DLD1 (cell line): ENCODE measurements around the gene HPS3.
"Not testable (repeated sequence)": the region's sequence is repeated elsewhere in the genome, so short reads cannot be mapped to it uniquely, and the experiment has no call there.

ENCODE experiments used
- in situ Hi-C: cut with HindIII; loops from 2 replicates; pipeline ENCODE4 v1.10.0; 2017; ENCODE audit warnings: low sequenced_read_pairs

Gene HPS3, protein sequence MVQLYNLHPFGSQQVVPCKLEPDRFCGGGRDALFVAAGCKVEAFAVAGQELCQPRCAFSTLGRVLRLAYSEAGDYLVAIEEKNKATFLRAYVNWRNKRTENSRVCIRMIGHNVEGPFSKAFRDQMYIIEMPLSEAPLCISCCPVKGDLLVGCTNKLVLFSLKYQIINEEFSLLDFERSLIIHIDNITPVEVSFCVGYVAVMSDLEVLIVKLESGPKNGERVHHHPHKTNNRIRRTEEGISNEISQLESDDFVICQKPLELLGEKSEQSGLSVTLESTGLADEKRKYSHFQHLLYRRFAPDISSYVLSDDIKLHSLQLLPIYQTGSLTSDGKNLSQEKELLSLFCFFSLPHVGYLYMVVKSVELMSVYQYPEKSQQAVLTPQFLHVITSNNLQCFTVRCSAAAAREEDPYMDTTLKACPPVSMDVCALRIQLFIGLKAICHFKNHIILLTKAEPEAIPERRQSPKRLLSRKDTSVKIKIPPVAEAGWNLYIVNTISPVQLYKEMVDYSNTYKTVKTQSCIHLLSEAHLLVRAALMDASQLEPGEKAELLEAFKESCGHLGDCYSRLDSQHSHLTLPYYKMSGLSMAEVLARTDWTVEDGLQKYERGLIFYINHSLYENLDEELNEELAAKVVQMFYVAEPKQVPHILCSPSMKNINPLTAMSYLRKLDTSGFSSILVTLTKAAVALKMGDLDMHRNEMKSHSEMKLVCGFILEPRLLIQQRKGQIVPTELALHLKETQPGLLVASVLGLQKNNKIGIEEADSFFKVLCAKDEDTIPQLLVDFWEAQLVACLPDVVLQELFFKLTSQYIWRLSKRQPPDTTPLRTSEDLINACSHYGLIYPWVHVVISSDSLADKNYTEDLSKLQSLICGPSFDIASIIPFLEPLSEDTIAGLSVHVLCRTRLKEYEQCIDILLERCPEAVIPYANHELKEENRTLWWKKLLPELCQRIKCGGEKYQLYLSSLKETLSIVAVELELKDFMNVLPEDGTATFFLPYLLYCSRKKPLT

GRCh38 chr3:149129326-149130205, at the start of gene HPS3:
HPS3 (plus strand) TSS chr3:149129638; CDS start chr3:149129724, 86 bp downstream.
- in situ Hi-C loops = loop anchor here (10.0 kb wide), 1 partner anchor 155 kb away; no protein-coding TSS in a partner anchor

DNA sequence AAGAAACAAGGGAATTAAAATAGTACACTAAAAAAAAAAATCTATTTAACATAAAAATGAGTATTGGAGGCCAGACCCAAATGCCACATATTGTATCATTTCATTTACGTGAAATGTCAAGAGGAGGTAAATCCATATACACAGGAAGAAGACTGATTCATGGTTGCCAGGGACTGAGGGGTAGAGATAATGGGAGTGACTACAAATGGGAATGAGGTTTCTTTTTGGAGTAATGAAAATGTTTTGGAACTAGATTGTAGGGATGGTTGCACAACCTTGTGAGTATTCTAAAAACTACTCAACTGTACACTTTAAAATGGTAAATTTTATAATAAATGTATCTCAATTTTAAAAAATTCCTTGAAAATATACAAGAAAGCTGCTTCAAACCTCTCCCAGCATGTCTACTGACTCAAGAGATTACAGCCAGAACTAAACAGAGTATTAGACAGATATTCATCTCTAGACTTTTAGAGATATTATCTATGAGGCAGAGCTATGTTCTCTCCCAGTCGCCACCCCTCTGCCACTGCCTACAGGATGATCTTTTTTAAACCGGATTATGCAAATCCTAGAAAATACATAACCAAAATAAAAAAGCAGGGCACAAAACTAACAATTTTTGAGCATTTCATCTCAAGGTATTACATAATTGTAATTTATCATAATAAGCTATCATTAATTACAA, 49.3 kb upstream of the HPS3 start:
- in situ Hi-C loops = no loop called here

DNA sequence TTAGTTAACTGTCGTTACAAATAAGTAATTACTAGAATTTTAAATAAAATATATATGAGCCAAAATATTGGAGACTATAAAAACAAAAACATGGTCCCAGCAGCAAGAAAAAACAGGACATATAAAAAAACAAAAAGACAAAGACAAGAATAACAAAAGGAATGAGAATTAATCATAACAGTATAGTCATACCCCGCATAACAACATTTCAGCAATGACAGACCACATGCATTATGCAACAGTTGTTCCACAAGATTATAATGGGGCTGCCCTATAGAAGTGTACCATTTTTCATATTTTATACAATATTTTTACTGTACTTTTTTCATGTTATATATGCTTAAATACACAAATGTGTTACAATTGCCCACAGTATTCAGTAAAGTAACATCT, 48.7 kb upstream of the HPS3 start:
- in situ Hi-C loops = no loop called here

- in situ Hi-C loops = no loop called here
Observed at GRCh38 chr3:149081772-149082171, 47.7 kb upstream of the HPS3 start.

DNA sequence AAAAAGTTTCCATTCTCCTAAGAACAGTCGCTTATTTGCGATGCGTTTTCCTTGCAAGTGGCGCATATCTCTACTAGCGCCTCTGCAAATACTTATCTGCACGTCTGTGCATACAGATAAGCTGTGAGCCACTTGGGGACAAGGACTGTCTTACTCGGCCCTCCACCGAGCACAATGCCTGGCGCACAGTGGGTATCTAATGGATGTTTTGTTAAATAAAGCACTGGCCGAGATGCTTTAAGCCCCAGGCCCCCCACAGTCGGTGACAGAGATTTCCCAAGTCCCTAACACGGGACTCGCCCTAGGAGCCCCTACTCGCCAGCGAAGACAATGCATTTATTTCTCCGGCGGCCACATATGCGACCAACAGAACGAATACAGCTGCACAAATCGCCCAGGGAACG, 43.6 kb upstream of the HPS3 start:
- in situ Hi-C loops = no loop called here

DNA sequence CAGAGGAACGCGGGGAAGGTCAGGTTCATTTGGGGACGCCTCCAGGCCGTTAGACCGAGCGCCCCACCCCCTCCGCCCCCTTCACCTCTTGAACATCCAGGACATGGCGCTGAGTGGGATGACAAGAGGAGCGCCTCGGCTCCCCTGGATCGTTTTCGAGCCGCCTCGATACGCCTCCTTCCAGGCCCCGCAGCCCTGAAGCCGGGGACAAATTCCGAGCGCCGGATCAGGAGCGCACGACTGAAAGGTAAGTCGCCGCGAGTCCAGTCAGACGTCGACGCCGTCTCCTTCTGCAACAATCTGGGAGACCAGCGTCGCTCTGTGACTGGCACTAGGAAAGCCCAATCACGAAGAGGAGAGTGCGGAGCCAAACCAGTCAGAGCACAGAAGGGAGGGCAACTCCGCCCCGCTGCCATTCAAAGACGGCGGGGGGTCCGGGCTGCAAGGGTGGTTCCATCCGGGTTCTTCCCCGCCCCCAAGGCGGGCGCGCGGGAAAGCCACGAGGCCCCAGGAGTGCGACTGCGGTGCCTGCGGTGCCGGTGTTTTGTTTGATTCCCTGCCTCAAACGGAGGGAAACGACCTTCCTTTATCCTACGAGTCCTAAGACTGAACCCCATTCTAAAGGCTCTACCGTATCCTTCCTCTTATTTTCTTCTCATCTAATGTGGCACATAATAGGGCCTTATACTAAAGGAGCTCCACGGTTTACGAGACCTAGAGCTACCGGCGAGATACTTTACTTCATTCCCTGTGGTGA, 43.0 kb upstream of the HPS3 start, which contains the start of gene HLTF:
TSS of gene HLTF (minus strand) at position 302 of the 757 bp plus-strand sequence. CDS start at position 105, 197 bp downstream.
- in situ Hi-C loops = no loop called here

DNA sequence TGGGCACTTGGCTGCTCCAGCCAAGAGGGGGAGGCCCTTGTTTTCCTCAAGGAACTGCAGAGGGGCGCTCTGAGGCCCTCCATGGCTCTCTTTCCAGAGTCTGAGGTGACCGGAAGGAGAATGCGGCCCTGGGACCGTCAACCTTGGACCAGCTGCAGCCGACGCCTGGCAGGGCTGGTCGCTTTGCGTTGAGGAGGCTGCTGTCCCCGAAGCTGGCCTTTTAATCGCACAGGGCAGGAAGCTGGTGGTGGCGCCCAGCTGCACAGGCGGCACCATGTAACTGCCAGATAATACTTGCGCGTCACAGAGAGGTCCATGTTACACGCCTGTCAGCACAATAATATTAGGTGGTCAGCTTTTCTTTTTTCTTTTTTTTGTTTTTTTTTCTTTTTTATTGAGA, 42.2 kb upstream of the HPS3 start:
- in situ Hi-C loops = no loop called here

DNA sequence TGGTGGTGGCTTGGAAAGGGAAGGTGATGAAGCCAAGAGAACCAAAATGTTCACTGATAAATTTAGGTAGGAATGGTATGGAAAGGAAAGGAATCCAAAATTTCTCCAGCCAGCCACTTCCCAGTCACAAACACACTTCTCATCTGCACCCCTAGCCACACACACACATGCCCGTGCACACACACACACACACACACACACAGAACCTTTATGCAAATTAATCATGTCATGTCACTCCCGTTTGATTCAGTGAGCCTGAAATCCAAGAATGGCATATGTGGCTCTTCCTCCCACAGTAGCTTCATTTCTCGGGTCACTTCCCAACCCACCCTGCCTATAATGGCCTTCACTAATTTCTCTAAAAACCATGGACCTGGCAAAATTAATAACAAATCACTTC, 40.0 kb upstream of the HPS3 start:
- in situ Hi-C loops = no loop called here

- in situ Hi-C loops = no loop called here
Observed at GRCh38 chr3:149090461-149090860, 39.0 kb upstream of the HPS3 start.

GRCh38 chr3:149090907-149091306, 38.5 kb upstream of the HPS3 start:
- in situ Hi-C loops = no loop called here

DNA sequence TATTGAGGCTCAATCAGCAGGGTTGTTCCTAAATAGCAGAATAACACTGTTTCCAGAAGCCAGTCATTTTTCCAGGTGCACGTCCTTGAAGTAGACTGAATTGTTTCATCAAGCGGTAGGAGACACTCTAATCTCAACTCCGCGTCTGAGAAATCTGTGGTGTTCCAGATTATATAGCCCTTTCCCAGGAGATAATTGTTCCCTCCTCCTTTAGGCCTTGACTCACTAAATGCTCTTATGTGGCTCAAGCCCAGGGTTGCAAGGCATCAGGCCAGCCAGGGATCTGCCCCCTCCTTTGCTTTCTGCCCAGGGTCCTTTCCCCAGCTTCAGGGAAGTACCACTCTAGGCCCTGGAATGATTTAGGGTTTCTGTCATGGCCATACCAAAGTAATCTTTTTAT, 37.5 kb upstream of the HPS3 start:
- in situ Hi-C loops = no loop called here

GRCh38 chr3:149095487-149095886, 34.0 kb upstream of the HPS3 start:
- in situ Hi-C loops = no loop called here

DNA sequence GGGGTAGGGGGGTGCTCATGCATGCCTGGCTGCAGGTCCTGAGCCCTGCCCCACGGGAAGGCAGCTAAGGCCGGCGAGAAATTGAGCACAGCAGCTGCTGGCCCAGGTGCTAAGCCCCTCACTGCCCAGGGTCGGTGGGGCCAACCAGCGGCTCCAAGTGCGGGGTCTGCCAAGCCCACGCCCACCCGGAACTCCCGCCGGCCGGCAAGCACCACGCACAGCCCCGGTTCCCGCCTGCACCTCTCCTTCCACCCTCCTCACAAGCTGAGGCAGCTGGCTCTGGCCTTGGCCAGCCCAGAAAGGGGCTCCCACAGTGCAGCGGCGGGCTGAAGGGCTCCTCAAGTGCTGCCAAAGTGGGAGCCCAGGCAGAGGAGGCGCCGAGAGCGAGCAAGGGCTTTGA, 31.5 kb upstream of the HPS3 start:
- in situ Hi-C loops = not testable (repeated sequence)

DNA sequence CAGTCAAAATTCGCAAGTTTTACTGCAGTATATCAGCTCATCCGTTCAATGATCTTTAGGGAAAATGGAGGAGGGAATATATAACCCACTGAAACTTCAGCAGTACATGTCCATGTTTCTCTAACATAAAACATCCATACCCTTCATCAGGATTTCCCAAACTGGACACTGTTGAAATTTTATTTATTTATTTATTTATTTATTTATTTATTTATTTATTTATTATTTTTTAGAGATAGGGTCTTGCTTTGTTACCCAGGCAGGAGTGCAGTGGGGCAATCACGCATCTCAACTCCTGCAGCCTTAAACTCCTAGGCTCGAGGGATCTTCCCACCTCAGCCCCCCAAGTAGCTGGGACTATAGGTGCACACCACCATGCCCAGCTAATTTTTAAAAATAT, 28.3 kb upstream of the HPS3 start:
- in situ Hi-C loops = no loop called here

- in situ Hi-C loops = no loop called here
Observed at GRCh38 chr3:149101641-149102040, 27.8 kb upstream of the HPS3 start.

- in situ Hi-C loops = no loop called here
Observed at GRCh38 chr3:149104484-149104883, 25.0 kb upstream of the HPS3 start.

DNA sequence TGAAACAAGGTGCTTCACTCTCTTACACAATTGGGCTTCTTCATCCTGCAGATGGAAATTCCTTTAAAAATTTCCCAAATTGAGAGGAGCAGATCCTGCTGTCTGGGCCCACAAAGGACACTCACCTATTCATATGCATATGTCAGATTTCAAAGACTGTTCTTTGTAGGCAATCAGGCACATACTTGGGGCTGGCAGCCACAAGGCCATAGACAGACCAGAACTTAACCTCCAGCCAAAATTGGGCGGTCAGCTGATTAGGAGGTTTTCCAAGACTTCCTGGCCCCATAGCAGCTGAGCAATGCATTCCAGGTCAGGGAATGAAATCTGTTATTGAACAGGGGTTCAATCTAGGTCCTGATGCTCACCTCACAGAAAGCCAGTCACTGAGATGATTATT, 15.0 kb upstream of the HPS3 start:
- in situ Hi-C loops = no loop called here

DNA sequence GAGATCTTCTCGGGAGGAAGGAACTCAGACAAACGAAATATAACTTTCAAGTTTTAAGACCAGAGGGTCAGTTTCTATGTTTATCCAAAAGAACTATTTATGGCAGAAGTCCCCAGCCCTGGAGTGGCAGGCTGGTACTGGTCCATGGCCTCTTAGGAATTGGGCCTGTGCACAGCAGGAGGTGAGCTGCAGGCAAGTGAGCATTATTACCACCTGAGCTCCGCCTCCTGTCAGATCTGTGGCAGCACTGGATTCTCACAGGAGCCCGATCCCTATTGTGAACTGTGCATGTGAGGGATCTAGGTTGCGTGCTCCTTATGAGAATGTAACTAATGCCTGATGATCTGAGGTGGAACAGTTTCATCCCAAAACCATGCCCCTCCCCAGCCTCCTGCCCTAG, 14.3 kb upstream of the HPS3 start:
- in situ Hi-C loops = no loop called here

GRCh38 chr3:149118724-149119123, 10.7 kb upstream of the HPS3 start:
- in situ Hi-C loops = no loop called here
